ENCODE results near the gene RAPGEF4. TPM values are rescaled to one million over a fixed set of nuclear protein-coding genes. Genes with fewer than 3 reads are reported as not detected.

The RAPGEF4 gene
- total RNA-seq, 1 experiment from 2014 or later, result not detected

DNA sequence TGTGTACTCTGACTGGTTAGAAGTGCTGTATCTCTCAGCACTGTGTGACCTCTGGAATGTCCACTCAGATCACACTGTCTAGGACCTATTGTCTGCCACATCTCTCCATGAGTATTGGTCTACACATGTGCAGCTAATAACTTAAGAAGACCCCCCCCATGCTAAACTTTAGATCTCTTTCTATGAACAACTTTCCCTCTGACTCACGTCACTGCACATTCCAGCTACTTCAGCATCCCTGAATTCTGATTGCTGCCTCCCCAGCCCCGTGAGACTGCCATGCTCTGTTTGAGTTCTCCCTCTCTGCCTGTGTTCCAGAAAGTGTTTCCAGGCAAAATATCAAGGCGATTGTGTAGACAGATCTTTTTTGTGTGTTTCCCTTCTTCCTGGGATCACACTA is 41.8 kb downstream of the RAPGEF4 start:
- ChIA-PET CTCF (interaction anchor here (0.6 to 1.2 kb wide), 2 partner anchors 155 to 183 kb away, joined by 3 to 4 read pairs; no protein-coding TSS in a partner anchor), POLR2A (interaction anchor here (0.6 kb wide), 1 partner anchor 1651 kb away, joined by 3 read pairs; no protein-coding TSS in a partner anchor)
- Mint-ChIP-seq H3K36me3 (ENCODE audit: insufficient read depth, unreplicated experiment) (no peaks in the 10 kb centered on the region), H3K9me3 (ENCODE audit: unreplicated experiment) (no peaks in the 10 kb centered on the region), H3K4me1 (ENCODE audit: insufficient read depth, unreplicated experiment) (peaks cover 2% of the 10 kb centered on the region), H3K27me3 (ENCODE audit: insufficient read depth, unreplicated experiment) (peaks cover 20% of the 10 kb centered on the region), H3K27ac (ENCODE audit: low read depth, unreplicated experiment) (no peak overlapping the region), H3K4me3 (ENCODE audit: unreplicated experiment) (no peak overlapping the region)
- TF ChIP-seq, protein P1, sequence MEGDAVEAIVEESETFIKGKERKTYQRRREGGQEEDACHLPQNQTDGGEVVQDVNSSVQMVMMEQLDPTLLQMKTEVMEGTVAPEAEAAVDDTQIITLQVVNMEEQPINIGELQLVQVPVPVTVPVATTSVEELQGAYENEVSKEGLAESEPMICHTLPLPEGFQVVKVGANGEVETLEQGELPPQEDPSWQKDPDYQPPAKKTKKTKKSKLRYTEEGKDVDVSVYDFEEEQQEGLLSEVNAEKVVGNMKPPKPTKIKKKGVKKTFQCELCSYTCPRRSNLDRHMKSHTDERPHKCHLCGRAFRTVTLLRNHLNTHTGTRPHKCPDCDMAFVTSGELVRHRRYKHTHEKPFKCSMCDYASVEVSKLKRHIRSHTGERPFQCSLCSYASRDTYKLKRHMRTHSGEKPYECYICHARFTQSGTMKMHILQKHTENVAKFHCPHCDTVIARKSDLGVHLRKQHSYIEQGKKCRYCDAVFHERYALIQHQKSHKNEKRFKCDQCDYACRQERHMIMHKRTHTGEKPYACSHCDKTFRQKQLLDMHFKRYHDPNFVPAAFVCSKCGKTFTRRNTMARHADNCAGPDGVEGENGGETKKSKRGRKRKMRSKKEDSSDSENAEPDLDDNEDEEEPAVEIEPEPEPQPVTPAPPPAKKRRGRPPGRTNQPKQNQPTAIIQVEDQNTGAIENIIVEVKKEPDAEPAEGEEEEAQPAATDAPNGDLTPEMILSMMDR (IDR thresholded peaks at IDR 0.05; ENCODE audit: unreplicated experiment), result no peak
- no TSS peak for BruUV-seq (replicated peaks)
- no peak for DNase-seq (ENCODE audit: unreplicated experiment)
- intact Hi-C loops (cut with micrococcal nuclease), result no loop called here

DNA sequence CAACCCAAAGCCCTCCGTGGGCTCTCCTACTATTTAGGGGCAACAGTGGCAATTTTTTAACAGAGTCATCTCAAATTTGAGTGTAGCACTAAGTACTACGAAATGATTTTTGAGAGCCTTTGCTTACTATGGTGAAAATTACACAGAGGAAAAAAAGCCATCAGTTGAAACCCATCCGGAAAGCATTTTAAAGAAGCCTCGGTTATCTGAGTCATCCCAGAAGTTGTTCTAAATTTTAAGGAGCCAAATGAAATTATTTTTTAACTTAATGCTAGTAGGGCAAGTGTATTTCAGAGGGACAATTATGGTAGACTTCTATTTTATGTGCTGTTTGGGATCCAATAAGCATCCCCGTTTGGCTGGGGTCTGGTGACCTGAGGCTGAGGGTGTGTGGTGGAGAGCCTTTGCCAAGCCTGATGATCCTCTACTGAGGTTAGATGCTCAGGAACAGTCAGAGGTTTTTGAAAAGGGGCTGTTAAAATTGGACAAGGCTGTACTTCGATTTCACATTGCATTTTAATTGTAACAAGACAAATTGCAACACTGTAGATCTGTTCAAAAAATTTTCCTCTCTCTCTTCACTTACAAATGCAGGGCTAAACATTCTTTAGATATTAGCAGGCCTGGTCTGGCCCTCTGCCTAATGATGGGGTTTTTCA is 47.0 kb downstream of the RAPGEF4 start:
- intact Hi-C loops (cut with micrococcal nuclease), result no loop called here
- peak overlapping the region; percentile 14 for H3K27ac Mint-ChIP-seq (ENCODE audit: low read depth, unreplicated experiment)
- peak overlapping the region; percentile 11 for H3K4me3 Mint-ChIP-seq (ENCODE audit: unreplicated experiment)
- H3K9me3 Mint-ChIP-seq (ENCODE audit: unreplicated experiment), result no peaks in the 10 kb centered on the region
- ChIA-PET CTCF (no interaction called here), POLR2A (no interaction called here)
- no TSS peak for BruUV-seq (replicated peaks)
- H3K4me1 Mint-ChIP-seq (ENCODE audit: insufficient read depth, unreplicated experiment), result peaks cover 20% of the 10 kb centered on the region
- no peak for DNase-seq (ENCODE audit: unreplicated experiment)
- TF ChIP-seq, protein P1 (IDR thresholded peaks at IDR 0.05; ENCODE audit: unreplicated experiment), result no peak
- H3K36me3 Mint-ChIP-seq (ENCODE audit: insufficient read depth, unreplicated experiment), result no peaks in the 10 kb centered on the region
- H3K27me3 Mint-ChIP-seq (ENCODE audit: insufficient read depth, unreplicated experiment), result no peaks in the 10 kb centered on the region

DNA sequence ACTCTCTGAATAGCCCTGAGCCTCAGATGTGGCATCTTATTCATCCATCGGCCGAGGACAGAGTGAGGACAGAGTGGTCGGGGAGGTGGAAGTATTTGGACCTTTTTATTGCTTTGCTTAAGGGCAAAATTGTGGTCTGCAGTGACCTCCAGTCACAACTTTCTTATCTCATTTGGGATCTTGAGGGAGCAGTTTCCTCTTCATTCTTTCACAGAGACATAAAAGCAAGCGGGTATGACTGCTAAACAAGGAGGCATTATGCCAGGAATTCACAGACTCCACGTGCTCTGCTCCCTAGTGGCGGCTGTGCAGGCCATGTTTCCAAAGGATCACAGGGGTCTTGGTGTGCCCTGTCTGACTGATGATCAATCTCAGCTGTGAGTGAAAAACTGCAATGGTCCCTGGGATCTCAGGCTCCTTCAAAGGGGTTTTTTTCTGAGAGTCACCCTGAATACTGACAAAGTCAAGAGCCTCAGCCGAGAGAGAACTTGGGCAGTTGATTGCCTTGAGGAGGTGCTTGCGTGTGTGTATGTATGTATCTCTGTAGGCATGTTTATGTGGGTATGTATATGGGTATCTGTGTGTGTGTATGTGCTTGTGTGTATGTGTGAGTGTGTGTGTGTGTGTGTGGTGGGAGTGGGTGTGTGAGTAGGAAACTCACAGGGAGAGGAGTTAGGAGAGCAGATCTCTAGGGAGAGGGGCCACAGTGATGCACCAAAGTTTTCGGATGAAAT is 47.7 kb downstream of the RAPGEF4 start:
- ChIA-PET CTCF (interaction anchor here (0.6 kb wide), 1 partner anchor 978 kb away, joined by 3 read pairs; no protein-coding TSS in a partner anchor), POLR2A (no interaction called here)
- H3K4me3 Mint-ChIP-seq (ENCODE audit: unreplicated experiment), result peak overlapping the region; percentile 11
- BruUV-seq (replicated peaks), result no TSS peak
- H3K36me3 Mint-ChIP-seq (ENCODE audit: insufficient read depth, unreplicated experiment), result no peaks in the 10 kb centered on the region
- H3K4me1 Mint-ChIP-seq (ENCODE audit: insufficient read depth, unreplicated experiment), result peaks cover 20% of the 10 kb centered on the region
- peak; percentile 76 for DNase-seq (ENCODE audit: unreplicated experiment)
- no peaks in the 10 kb centered on the region for H3K27me3 Mint-ChIP-seq (ENCODE audit: insufficient read depth, unreplicated experiment)
- H3K27ac Mint-ChIP-seq (ENCODE audit: low read depth, unreplicated experiment), result peak overlapping the region; percentile 14
- intact Hi-C loops (cut with micrococcal nuclease), result no loop called here
- TF ChIP-seq, protein P1 (IDR thresholded peaks at IDR 0.05; ENCODE audit: unreplicated experiment), result no peak
- no peaks in the 10 kb centered on the region for H3K9me3 Mint-ChIP-seq (ENCODE audit: unreplicated experiment)

DNA sequence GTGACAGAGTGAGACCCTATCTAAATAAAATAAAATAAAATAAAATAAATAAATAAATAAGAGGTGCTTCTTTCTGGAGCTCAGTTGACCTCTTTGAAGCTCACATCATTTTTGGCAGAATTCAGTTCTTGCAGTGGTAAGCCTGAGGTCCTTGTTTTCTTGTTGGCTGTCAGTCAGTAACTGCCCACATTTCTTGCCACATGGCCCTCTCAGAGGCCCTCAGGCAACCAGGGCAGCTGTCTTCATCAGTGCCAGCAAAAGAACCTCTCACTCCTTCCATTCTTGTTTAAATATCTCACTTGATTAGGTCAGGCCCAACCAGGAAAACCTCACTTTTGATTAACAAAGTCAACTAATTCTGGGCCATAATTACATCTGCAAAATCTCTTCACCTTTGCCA is 53.2 kb downstream of the RAPGEF4 start:
- H3K4me3 Mint-ChIP-seq (ENCODE audit: unreplicated experiment), result no peak overlapping the region
- H3K27ac Mint-ChIP-seq (ENCODE audit: low read depth, unreplicated experiment), result no peak overlapping the region
- H3K9me3 Mint-ChIP-seq (ENCODE audit: unreplicated experiment), result no peaks in the 10 kb centered on the region
- peak; percentile 6 for DNase-seq (ENCODE audit: unreplicated experiment)
- H3K36me3 Mint-ChIP-seq (ENCODE audit: insufficient read depth, unreplicated experiment), result no peaks in the 10 kb centered on the region
- no TSS peak for BruUV-seq (replicated peaks)
- H3K27me3 Mint-ChIP-seq (ENCODE audit: insufficient read depth, unreplicated experiment), result no peaks in the 10 kb centered on the region
- ChIA-PET CTCF (interaction anchor here (1.0 to 1.7 kb wide), 3 partner anchors 77 to 195 kb away, joined by 3 to 7 read pairs (median 3); no protein-coding TSS in a partner anchor), POLR2A (interaction anchor here (1.2 kb wide), 1 partner anchor 18 kb away, joined by 3 read pairs; no protein-coding TSS in a partner anchor)
- TF ChIP-seq, protein P1 (IDR thresholded peaks at IDR 0.05; ENCODE audit: unreplicated experiment), result no peak
- peaks cover 3% of the 10 kb centered on the region for H3K4me1 Mint-ChIP-seq (ENCODE audit: insufficient read depth, unreplicated experiment)
- intact Hi-C loops (cut with micrococcal nuclease), result no loop called here

All from MCF 10A (cell line).